HG03139 (cell line): ENCODE data around the gene HUS1.
"Not testable (repeated sequence)": the region's sequence is repeated elsewhere in the genome, so short reads cannot be mapped to it uniquely, and the experiment has no call there.

Experiments used
- ATAC-seq: cut with Tn5 transposase; IDR thresholded peaks from one replicate; pipeline ENCODE4 v1.9.1; 2021; ENCODE audit not compliant: unreplicated experiment

Gene HUS1

DNA sequence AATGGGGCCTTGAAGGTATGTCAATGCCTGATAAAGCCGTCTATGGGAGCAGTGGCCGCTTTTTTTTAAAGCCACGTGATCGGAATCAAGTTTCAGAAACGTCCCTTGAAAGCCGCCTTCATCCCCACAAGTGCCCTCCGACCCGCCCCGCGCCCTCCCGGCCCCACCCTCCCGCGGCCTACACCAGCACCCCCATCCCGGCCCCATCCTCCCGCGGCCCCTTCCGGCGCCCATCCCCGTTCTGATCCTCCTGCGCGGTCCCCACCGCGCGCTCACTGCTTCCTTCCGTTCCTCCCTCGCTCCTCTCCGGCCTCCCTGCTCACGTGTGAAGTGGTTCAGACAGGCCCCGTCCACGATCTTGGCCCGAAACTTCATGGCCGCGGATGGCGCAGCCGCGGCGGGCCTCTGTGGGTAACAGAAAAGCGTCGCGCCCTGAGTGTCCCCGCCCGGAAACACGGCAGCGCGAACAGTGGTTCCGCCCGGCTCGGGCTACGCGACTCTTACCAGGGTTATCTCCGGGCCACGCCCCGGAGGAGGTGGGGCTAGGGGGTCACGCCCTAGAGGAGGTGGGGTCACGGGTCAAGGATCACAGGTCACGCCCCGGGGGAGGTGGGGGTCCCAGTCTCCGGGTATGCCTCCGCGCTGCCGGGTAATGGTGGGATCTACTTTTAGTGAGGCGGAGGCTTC is at the start of gene HUS1:
TSS of gene HUS1 (minus strand) at position 471 of the 687 bp plus-strand sequence. CDS start at position 375, 96 bp downstream.
- ATAC-seq: peak; percentile 98

DNA sequence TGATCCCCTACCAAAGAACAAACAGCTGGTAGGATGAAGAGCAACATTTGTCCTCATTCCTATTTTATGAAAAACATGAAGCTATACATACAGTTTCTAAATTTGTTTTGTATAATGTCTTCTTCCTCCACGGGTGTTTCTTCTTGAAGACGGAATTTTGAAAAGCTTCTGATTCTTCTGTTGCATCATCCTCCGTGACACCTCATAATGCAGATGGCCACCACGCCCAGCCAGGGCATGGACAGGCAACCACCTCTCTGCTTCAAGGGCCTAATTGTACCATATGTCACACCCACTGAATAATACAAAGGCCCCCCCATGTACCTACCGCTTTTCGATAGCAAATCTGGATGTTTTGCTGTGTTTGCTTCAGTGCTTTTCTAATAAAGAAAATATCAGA is 49.5 kb upstream of the HUS1 start, which contains the start of gene SUN3:
TSS of gene SUN3 (minus strand) at position 170 of the 400 bp plus-strand sequence. CDS start at position 1, 169 bp downstream.
- no peak for ATAC-seq

DNA sequence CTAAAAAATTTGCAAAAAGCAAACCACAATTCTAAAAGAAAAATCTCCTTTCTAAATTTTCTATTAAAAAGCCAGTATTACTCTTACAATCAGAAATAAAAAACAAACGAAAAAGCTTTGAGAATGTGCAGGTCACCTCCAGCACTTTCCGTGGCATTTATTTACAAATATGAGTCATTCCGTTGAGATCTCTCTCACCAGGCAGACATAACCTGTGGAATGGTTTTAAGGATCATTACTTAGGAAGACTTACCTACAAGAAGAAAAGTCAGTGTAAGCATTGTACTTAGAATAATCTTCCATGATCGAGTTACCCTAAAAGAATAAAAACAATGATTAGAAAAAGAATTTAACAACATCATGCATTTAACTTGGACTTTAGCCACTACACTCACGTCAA is 46.2 kb upstream of the HUS1 start:
- ATAC-seq: no peak

DNA sequence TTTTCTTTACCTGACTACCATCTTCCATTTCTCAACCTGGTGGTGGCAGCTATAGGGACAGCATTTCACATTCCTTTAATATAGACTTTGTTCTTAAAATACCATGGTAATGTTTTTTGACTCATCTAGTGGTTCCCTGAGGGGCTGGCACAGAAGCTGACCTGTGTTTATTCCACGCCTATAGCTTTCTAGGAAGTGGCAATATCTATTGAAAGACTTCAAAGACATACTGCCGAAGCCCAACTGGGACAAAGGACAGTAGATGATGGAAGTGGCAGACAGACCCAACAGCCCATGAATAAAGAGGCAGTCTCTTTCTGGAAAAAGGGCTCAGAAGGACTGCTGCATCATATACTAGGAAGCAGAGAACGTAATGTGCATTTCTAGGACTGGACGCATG is 38.3 kb upstream of the HUS1 start:
- no peak for ATAC-seq

DNA sequence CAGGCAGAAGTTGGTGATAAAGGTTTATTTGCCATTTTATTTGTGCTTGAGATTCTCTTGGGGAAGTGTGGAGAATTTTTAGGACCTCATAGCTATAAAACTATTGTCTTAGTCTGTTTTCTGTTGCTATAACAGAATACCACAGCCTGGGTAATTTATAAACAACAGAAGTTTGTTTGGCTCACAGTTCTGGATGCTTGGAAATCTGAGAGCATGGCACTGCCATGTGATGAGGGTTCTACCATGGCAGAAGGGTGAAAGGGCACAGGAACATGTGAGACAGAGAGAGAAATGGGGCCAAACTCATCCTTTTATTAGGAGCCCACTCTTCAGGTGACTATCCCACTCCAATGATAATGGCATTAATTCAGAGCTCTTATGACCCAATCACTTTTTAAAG is 37.2 kb upstream of the HUS1 start:
- ATAC-seq: no peak

DNA sequence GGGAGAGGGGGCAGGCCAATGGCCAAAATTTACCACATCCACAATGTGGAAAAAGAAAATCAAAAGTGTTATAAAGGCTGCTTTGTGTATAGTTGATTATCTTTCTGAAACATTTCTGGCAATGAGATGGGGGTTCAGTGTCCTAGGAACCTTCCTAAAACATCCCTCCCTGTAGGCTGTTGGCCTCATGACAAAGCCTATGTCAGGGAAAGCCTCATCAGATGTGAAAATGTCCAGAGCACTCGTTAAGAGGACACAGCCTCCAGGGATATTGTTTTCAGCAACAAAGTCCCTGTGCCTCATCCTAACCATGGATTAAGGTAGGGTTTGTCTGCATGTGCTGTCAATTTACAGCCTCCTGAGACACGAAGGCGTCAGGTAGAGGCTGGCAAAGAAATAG is 32.5 kb upstream of the HUS1 start:
- no peak for ATAC-seq

DNA sequence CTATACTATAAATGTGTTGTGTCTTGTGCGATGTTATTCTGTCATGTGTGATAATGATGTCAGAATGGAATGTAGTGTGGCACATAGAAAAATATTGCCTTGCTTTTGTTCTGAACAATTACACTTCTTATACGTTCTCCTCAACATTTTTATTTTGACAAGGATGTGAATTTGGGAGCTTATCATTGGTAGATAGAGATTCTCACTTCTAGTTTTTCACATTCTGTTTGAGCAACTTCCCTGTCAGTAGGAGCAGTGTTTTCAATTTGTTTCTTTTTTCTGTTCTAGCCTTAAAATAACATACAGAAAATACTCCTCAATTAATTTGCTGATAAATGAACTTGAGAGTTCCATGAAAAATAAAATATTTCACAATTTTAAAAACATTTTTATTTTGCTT is 31.9 kb upstream of the HUS1 start:
- ATAC-seq: no peak

DNA sequence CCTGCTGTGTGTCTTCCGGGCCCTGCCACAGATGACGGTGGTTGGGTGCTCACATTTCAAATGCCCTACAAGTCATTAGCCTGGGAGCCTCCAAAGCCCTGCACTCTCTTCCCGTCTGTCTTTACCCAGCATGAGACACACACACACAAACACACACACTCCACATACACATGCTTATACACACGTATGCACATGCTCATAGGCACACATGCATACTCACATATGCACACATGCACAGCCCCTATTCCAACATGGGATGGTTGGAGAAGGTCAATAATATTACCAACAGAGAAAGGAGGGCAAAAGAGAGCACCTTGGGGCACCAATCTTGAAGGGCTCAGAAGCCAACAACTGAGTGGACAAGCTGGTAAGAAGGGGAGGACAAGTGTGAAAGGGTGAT is 30.5 kb upstream of the HUS1 start:
- no peak for ATAC-seq

DNA sequence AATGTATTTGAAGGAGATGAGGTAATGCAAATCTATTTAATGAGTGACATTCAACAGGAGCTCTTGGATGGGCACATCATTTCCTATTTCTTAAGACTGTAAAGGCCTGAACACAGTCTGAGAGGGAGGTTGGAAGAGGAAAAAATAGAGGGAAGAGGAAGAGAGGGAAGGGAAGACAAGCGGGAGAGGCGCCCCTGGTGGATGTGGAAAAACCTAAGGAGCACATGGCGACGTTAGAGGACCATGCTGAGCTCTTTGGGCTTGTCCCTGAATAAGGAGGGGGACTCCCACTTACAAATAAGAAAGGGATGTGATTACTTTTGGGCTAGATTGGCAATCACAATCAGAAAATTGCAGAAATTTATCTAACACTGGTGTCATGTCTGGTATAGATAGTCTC is 29.8 kb upstream of the HUS1 start:
- ATAC-seq: no peak

DNA sequence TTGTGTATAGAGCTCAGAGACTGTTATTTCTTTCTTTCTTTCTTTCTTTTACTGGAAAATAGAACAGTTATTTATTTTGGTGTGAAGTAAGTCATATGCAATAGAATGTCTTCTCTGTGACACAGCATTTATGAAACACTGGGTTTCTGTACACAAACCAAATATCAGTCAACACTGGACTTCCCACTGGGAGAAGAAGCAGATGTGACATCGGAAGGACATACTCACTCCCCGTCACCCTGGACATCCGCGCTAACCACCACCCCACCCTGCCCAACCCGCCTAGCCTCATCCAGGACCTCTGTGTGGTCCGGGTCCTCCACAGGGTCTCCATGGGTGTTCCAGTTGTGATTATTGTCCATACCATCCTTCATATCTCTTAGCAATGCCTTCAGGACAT is 27.5 kb upstream of the HUS1 start:
- ATAC-seq: no peak

DNA sequence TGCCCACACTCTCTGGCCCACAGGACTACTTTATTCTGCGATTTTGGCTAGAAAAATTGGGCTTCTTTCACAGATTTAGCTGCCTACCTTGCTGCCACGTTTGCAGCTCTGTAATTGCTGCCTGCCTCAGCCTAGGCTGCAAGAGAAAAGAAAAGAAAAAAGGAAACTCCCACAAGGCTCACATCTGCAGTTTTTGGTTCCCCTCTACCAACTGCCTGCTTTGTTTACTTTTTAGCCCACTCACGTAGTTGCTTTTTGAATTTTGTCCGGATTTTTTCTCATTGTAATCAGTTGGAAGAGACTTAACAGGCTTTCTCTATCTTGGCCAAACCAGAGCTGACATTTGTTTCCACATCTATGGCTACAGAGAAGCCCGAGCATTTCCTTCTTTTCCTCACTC is 25.2 kb upstream of the HUS1 start:
- no peak for ATAC-seq

DNA sequence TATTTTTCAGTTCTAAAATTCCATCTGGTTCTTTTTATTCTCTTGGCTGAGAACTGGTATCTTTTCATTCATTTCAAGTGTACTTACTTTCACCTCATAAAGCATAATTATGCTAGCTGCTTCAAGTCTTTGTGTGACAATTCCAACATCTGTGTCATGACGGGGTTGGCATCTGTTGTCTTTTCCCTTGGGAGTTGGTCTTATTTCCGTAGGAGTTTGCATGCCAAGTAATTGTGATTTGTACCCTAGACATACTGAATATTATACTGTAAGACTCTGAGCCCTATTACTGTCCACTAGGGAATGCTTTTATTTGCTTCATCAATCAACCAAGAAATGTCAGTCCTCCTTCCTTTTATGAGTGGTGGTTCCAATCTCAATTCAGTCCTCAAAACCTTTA is 24.6 kb upstream of the HUS1 start:
- ATAC-seq: no peak

DNA sequence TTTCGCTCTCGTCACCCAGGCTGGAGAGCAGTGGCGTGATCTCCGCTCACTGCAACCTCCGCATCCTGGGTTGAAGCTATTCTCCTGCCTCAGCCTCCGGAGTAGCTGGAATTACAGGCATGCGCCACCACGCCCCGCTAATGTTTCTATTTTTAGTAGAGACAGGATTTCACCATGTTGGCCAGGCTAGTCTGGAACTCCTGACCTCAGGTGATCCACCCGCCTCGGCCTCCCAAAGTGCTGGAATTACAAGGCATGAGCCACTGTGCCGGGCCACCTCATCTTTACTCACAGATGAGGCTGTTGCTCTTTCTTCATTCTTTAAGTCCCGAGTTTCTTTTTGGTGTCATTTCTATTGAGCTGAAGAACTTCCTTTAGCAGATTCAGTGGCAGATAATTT is 20.7 kb upstream of the HUS1 start:
- not testable (repeated sequence) for ATAC-seq

DNA sequence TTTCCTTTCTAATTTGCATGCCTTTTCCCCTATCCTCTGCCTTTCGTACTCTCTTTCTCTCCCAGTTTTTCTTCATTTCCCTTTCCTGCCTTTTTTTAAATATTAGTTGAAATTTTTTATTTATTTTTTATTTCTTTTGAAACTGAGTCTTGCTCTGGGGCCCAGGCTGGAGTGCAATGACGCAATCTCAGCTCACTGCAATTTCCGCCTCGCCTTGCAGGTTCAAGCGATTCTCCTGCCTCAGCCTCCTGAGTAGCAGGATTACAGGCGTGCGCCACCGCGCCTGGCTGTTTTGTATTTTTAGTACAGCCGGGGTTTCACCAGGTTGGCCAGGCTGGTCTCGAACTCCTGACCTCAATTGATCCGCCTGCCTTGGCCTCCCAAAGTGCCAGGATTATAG is 20.0 kb upstream of the HUS1 start:
- ATAC-seq: no peak

DNA sequence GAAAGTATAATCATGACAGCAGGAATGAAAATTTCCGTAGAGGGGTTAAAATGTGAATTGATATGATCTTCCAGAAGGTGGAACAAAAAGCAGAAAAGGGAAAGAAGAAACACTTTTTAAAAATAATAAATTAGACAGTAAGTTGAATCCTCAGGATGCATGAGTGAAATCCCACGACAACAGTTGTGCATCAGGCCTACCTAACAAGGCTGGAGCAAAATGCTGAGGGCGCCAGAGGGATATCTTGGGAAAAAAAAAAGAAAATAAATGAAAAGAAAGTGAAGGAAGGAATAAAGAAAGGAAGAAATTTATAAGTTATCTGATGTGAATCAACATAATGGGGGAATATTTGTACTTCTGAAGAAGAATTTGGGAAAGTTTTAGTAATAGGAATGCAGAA is 13.0 kb upstream of the HUS1 start:
- ATAC-seq: no peak

DNA sequence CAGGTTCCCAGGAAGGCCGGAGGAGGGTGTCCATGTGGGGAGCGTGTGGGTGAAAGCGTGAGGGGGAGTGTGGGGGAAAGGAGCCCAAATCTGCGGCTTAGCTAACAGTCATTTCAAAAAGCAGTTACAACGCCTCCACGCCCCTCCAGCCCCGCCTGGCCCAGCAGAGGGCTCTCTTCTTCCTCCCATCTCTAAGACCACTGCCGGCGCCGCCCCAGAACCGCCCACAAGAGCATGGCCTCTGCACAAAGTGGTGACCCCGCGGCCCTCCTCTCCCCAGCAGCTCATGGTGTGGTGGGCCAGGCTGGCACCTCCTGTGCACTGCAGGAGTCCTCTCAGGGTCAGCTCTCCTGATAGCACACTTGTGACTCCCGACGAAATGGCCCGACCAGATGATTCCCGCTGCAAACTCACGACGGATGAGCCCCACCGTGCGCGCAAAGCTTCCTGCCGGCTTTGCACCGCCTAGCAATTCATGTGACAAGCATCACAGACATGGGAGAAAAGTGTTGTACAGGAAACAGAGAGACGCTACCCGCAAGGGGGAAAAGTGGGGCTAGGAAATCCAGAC is 12.4 kb upstream of the HUS1 start:
- ATAC-seq: peak; percentile 97

DNA sequence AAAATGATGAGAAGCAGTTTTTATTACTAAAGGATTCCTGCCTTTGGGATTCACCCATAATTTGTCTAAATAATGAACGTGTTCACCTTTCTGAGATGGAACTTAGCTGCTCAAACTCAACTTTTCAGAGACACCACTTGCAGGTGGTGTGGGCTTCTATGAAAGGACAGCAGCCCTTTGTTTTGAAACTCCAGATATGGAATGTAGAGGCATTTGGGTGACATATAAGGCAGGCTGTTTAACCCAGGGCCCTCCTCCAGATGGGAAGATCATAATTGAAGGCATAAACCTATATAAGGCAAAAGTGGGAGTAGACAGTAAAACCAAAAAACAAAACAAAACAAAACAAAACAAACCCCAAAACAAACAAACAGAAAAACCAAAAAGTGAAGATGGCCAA is 11.9 kb upstream of the HUS1 start:
- ATAC-seq: no peak

DNA sequence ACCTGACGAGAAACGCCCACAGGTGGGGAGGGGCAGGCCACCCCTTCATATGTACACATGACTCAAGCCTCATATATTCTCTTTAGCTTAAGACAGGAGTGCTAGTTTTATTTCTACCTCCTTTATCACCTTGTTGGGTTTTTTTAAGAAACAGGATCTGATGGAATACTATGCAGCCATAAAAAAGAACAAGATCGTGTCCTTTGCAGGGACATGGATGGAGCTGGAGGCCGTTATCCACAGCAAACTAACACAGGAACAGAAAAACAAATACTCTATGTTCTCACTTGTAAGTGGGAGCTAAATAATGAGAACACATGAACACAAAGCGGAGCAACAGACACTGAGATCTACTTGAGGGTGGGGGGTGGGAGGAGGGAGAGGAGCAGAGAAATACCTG is 11.2 kb upstream of the HUS1 start:
- no peak for ATAC-seq

DNA sequence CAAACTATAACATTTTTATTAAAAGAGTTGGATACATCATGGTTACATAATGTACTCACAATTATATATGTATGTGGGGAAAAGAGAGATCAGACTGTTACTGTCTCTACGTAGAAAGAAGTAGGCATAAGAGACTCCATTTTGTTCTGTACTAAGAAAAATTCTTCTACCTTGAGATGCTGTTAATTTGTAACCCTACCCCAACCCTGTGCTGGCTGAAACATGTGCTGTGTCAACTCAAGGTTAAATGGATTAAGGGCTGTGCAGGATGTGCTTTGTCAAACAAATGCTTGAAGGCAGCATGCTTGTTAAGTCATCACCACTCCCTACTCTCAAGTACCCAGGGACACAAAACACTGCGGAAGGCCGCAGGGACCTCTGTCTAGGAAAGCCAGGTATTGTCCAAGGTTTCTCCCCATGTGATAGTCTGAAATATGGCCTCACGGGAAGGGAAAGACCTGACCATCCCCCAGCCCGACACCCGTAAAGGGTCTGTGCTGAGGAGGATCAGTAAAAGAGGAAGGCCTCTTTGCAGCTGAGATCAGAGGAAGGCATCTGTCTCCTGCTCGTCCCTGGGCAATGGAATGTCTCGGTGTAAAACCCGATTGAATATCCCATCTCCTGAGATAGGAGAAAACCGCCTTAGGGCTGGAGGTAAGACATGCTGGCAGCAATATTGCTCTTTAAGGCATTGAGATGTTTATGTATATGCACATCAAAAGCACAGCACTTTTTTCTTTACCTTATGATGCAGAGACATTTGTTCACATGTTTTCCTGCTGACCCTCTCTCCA is 10.4 kb upstream of the HUS1 start:
- ATAC-seq: not testable (repeated sequence)

DNA sequence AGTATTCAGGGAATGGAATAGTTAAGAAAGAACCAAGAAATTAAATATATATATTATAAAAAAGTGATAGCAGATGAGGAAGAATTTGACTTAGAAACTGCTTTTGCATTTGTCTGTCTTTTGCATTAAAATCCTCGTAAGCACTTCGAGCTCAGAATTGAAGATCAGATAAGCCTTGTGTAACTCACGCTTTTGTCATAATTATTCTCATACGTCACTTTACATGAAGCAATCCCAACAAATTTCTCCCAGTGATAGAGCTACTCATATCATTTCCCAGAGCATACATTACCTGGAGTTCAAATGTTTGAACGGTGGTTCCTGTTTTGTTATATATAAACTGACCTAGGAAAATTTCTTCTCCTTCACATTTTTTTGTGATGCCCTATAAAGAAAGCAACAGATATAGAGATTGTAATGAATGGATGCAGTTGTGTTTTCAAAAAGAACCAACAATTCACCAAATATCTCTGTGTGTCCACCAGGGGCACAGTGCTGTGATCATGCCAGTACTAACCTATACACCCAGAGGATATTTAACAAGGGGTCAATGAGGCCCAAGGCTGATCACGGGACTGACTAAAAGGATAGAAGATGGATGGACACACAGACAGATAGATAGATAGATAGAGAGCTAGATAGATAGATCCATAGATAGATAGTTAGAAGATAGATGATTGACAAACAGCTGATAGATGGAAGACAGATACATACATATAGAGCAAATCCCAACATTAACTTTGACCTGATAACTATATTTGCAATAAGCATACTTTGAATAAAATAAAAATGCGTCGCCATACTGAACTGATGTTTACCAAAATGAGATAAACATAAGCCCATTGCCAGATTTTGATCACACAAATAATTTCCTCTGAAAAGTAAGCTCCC is 9.3 kb upstream of the HUS1 start:
- no peak for ATAC-seq

DNA sequence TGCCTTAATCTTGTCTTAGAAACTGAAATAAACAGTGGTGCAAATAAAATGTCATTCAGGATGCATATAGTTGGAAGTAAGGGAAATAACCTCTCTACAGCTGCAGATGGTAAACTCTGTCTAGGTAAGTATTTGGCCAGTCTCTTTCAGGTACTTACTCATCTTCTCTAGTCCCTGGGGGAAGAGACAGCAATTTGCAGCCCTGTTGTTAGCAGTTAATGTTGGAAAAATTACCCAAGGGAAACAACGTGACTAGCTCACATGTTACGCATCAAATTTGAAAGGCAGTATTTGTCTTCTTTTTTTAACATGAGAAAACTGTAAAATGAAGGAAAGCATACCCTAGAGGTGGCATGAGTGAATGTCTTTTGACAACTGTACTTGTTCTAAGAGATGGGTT is 3.2 kb upstream of the HUS1 start:
- no peak for ATAC-seq
